Upper lobe of left lung (tissue), 4 donors: ENCODE measurements around the gene GPATCH1.

Source experiments
- CTCF ChIP-seq, 6 experiments: fragments of 450-650 bp in 4 of 6; fragments of 200-600 bp in 2 of 6; sonication (generic) in 2 of 6; IDR thresholded peaks; one replicate each; pipeline ENCODE4 v1.5.1; 2016 to 2019; ENCODE audit warnings: antibody characterized with exemption in 6 of 6
- POLR2A ChIP-seq, 4 donors: fragments of 450-650 bp; IDR thresholded peaks; one replicate each; pipeline ENCODE4 v1.5.1; 2016 to 2017; ENCODE audit warnings: antibody characterized with exemption in 4 of 4, mild to moderate bottlenecking in 2 of 4

GRCh38 chr19:33066543-33066942, 14.4 kb upstream of the GPATCH1 start:
- no peak for TF ChIP-seq CTCF (IDR thresholded peaks at IDR 0.05)
- no peak for TF ChIP-seq POLR2A (IDR thresholded peaks at IDR 0.05)
